AG10803 (cell line): ENCODE measurements around the gene SELENOT.

Experiments
- DNase-seq: peaks from one replicate; pipeline ENCODE4 v3.0.0; 2010; ENCODE audit warnings: low read depth
- H3K4me3 ChIP-seq: 2 replicates; pipeline ENCODE4 v1.5.1; 2011; ENCODE audit warnings: mild to moderate bottlenecking, low read length, control low read depth
- TF ChIP-seq, protein P1 (sequence below): conservative IDR thresholded peaks from 2 replicates; pipeline ENCODE4 v1.5.1; 2011; ENCODE audit warnings: mild to moderate bottlenecking, low read length, control low read depth, inconsistent platforms

Gene SELENOT

DNA sequence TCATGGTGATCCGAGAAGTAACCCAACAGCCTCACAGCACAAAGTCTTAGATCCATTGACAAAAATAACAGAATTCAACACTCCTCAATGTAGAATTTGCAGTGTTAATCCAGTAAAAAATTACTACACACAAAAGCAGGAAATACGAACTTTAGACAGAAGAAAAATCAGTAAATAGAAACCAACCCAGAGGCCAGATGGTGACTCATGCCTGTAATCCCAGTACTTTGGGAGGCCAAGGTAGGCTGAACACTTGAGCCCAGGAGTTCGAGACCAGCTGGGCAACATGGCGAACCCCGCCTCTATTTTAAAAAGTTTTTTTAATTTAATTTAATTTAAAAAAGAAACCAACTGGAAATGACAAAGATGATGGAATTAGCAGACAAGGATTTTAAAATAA lies 36.1 kb downstream of the SELENOT start:
- no peak for DNase-seq
- no peak overlapping the region for H3K4me3 ChIP-seq
- TF ChIP-seq, protein P1, sequence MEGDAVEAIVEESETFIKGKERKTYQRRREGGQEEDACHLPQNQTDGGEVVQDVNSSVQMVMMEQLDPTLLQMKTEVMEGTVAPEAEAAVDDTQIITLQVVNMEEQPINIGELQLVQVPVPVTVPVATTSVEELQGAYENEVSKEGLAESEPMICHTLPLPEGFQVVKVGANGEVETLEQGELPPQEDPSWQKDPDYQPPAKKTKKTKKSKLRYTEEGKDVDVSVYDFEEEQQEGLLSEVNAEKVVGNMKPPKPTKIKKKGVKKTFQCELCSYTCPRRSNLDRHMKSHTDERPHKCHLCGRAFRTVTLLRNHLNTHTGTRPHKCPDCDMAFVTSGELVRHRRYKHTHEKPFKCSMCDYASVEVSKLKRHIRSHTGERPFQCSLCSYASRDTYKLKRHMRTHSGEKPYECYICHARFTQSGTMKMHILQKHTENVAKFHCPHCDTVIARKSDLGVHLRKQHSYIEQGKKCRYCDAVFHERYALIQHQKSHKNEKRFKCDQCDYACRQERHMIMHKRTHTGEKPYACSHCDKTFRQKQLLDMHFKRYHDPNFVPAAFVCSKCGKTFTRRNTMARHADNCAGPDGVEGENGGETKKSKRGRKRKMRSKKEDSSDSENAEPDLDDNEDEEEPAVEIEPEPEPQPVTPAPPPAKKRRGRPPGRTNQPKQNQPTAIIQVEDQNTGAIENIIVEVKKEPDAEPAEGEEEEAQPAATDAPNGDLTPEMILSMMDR = no peak

DNA sequence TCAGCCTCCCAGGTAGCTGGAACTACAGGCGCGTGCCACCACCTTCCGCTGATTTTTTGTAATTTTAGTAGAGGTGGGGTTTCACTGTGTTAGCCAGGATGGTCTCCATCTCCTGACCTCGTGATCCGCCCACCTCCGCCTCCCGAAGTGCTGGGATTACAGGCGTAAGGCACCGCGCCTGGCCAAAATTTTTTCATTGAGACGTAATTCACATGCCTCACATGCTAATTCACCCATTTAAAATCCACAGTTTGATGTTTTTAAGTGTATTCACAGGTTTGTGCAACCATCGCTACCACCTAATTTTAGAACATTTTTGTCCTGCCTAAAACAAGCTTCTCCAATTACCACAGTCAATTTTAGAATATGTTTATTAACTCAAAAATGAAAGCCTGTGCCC lies 37.1 kb downstream of the SELENOT start:
- TF ChIP-seq, protein P1 = no peak
- no peak for DNase-seq
- H3K4me3 ChIP-seq = no peak overlapping the region

DNA sequence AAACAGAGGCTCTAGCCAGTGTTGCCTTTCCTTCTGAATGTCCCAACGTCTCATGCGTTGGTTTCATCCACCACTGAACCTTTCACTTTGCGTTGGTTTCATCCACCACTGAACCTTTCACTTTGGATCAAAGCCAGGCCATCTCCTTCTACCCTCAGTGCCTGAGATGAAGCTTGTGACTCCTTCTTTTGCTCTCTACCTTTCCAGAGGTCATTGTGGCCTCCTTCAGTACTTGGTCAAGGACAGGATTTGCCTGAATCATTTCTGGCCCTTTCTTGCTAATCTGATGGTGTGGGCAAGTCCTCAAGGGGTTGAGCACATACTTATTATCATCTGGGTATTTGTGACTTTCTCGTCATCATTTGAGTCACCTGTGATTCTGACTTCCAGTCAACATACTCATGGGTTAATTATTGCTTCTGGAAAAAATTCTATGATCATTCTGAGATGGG lies 50.0 kb downstream of the SELENOT start:
- no peak for DNase-seq
- TF ChIP-seq, protein P1 = no peak

DNA sequence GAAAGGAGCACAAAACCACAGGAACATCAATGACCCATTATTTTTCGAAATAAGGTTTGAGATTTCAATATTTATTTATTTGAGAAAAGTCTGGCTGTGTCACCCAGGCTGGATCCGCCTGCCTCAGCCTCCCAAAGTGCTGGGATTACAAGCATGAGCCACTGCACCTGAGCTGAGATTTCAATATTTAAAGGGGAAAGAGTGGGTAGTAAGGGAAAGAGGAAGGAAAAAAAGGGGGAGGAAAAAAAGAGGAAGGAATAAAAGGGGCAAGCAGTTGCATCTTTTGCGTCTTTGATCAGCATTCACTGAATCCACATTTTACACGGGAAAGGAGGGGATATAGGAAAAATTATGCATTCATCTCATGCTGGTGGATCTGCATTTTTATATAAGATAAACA lies 53.2 kb downstream of the SELENOT start:
- TF ChIP-seq, protein P1 = no peak

More for the DNA sequence above, 50.0 kb downstream of the SELENOT start:
- H3K4me3 ChIP-seq = no peak overlapping the region

DNA sequence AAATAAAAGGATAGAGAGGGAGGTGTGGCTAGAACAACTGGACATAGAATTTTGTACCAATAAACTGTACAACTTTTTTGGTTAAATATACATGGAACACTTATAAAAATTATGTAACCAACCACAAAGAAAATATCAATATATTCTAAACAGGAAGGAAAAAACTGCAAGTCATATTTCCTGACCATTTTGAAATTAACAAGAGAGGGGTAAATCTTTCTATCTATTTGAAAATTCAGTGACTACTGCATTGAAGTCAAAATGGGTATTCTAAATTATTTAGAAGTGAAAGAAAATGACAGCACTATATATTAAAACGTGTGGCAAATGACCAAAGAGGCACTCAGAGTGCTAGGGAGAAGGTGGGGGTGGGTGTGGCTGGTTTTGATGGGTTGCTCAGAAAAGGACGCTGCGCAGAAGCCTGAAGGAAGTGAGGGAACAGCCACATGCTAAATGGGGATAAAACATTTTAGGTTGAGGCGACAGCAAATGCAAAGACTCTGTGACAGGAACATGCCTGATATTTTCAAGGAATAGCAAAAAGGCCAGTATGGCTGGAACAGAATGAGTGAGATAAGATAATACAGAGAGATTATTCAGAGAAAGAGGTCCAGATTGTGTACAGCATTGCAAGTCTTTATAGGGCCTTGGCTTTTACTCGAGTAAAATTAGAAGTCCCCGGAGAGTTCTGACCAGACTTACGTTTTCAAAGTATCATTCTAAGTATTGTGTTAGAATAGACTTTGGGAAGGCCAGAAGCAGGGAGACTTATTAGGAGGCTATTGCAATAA lies 59.5 kb downstream of the SELENOT start:
- TF ChIP-seq, protein P1 = no peak
- no peak overlapping the region for H3K4me3 ChIP-seq
- DNase-seq = no peak

More for the DNA sequence above, 53.2 kb downstream of the SELENOT start:
- no peak for DNase-seq
- H3K4me3 ChIP-seq = no peak overlapping the region

DNA sequence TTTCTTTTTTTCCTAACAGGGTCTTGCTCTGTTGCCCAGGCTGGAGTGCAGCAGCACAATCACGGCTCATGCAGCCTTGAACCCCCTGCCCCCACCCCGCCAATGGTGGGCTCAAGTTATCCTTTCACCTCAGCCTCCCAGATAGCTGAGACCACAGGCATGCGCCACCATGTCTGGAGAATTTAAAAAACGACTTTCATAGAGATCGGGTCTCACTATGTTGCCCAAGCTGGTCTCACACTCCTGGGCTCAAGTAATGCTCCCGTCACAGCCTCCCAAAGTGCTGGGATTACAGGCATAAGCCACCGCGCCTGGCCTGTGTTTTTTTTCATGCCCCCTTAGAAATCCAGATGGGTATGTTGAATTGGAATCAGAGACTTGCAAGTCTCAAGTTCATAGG lies 60.3 kb downstream of the SELENOT start:
- H3K4me3 ChIP-seq = no peak overlapping the region
- DNase-seq = no peak
- TF ChIP-seq, protein P1 = no peak

DNA sequence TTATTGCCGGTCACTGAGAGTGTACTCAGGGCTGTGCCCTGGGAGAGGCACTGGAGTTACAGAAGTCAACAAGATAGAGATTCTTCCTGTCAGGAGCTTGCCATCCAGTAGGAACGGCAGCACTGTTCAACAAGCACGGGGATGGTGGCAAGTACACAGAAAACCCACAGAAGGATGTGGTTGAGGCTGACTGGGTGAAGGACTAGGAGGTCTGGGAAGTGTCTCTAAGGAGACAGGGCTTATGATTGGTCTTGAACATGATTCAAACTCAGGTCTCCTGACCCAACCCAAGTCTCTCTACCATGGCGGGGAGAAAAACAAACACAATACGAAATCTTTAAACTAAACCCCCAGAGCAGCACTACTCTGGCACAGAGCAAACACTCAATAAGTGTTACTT lies 63.0 kb downstream of the SELENOT start:
- TF ChIP-seq, protein P1 = no peak
- no peak overlapping the region for H3K4me3 ChIP-seq
- DNase-seq = no peak
